ENCODE data around the gene EVC2. TPM values are rescaled to one million over a fixed set of nuclear protein-coding genes. Genes with fewer than 3 reads are reported as not detected.
A peak's percentile ranks its signal among the peaks of the same experiment; 100 is the strongest.

Gene EVC2
- polyA plus RNA-seq, 3 donors: 0.04 to 0.12 (median 0.08) TPM

- no peak for TF ChIP-seq CTCF (IDR thresholded peaks at IDR 0.05)
- Mint-ChIP-seq H3K4me3 (no peak overlapping the region), H3K36me3 (no peaks in the 10 kb centered on the region), H3K27ac (peak overlapping the region in 1 of 7 donors; percentile 32), H3K27me3 (ENCODE audit: low read depth in 3 of 3) (no peaks in the 10 kb centered on the region), H3K9me3 (peaks cover 0 to 2% (median 0%) of the 10 kb centered on the region in 7 donors), H3K4me1 (no peaks in the 10 kb centered on the region)
- Histone ChIP-seq H2AFZ (ENCODE audit: insufficient read depth, low read depth, low read length, poor library complexity, severe bottlenecking) (no peak overlapping the region), H3K9me3 (replicated peaks in 1 of 2; ENCODE audit: control insufficient read depth in 1 of 2, insufficient read depth in 1 of 2, low read length in 2 of 2) (no peaks in the 10 kb centered on the region), H3K4me3 (replicated peaks in 1 of 3; ENCODE audit: low read depth in 2 of 3, low read length in 3 of 3) (no peak overlapping the region), H3K79me2 (ENCODE audit: insufficient read depth, low read length) (no peaks in the 10 kb centered on the region), H3K9ac (ENCODE audit: insufficient read depth, low read length, poor library complexity, severe bottlenecking) (no peak overlapping the region), H3K4me1 (ENCODE audit: control insufficient read depth in 1 of 2, insufficient read depth in 2 of 2, low read length in 2 of 2) (no peaks in the 10 kb centered on the region), H3K27ac (ENCODE audit: low read depth in 1 of 2, low read length in 2 of 2) (no peak overlapping the region), H3K4me2 (replicated peaks; ENCODE audit: extremely low read depth, low read length, poor library complexity, severe bottlenecking) (no peak overlapping the region), H4K20me1 (ENCODE audit: insufficient read depth, low read length) (no peaks in the 10 kb centered on the region), H3K36me3 (replicated peaks in 1 of 2; ENCODE audit: control insufficient read depth in 1 of 2, insufficient read depth in 2 of 2, low read length in 2 of 2) (no peaks in the 10 kb centered on the region), H3K27me3 (ENCODE audit: control insufficient read depth in 2 of 2, insufficient read depth in 2 of 2, low read length in 2 of 2) (no peaks in the 10 kb centered on the region)
- DNase-seq: no peak
- 95% methylated on average over 7 of the region's 7 CpGs for WGBS (ENCODE audit: insufficient coverage)
- intact Hi-C loops (cut with micrococcal nuclease): no loop called here
Observed at GRCh38 chr4:5753366-5753765, 45.0 kb upstream of the EVC2 start.

- no peak for TF ChIP-seq CTCF (IDR thresholded peaks at IDR 0.05)
- Histone ChIP-seq H4K20me1 (ENCODE audit: insufficient read depth, low read length) (no peaks in the 10 kb centered on the region), H3K27me3 (ENCODE audit: control insufficient read depth in 2 of 2, insufficient read depth in 2 of 2, low read length in 2 of 2) (no peaks in the 10 kb centered on the region), H3K9ac (ENCODE audit: insufficient read depth, low read length, poor library complexity, severe bottlenecking) (no peak overlapping the region), H2AFZ (ENCODE audit: insufficient read depth, low read depth, low read length, poor library complexity, severe bottlenecking) (no peak overlapping the region), H3K36me3 (replicated peaks in 1 of 2; ENCODE audit: control insufficient read depth in 1 of 2, insufficient read depth in 2 of 2, low read length in 2 of 2) (no peaks in the 10 kb centered on the region), H3K4me2 (replicated peaks; ENCODE audit: extremely low read depth, low read length, poor library complexity, severe bottlenecking) (no peak overlapping the region), H3K79me2 (ENCODE audit: insufficient read depth, low read length) (no peaks in the 10 kb centered on the region), H3K4me3 (replicated peaks in 1 of 3; ENCODE audit: low read depth in 2 of 3, low read length in 3 of 3) (no peak overlapping the region), H3K9me3 (replicated peaks in 1 of 2; ENCODE audit: control insufficient read depth in 1 of 2, insufficient read depth in 1 of 2, low read length in 2 of 2) (no peaks in the 10 kb centered on the region), H3K4me1 (ENCODE audit: control insufficient read depth in 1 of 2, insufficient read depth in 2 of 2, low read length in 2 of 2) (no peaks in the 10 kb centered on the region), H3K27ac (ENCODE audit: low read depth in 1 of 2, low read length in 2 of 2) (no peak overlapping the region)
- Mint-ChIP-seq H3K9me3 (peaks cover 0 to 2% (median 0%) of the 10 kb centered on the region in 7 donors), H3K27ac (no peak overlapping the region), H3K27me3 (ENCODE audit: low read depth in 3 of 3) (no peaks in the 10 kb centered on the region), H3K4me3 (no peak overlapping the region), H3K36me3 (no peaks in the 10 kb centered on the region), H3K4me1 (no peaks in the 10 kb centered on the region)
- no peak for DNase-seq
- WGBS (ENCODE audit: insufficient coverage): 92% methylated on average over 18 of the region's 26 CpGs
- intact Hi-C loops (cut with micrococcal nuclease): no loop called here
Observed at GRCh38 chr4:5752376-5753184, 44.2 kb upstream of the EVC2 start.
